Loucy (cell line): ENCODE data around the gene AGRN.

Experiments
- CTCF ChIP-seq: fragments of 200-600 bp; sonication (generic); conservative IDR thresholded peaks from 2 replicates; pipeline ENCODE4 v1.5.1; 2014; ENCODE audit warnings: mild to moderate bottlenecking, antibody characterized with exemption, low read length
- EZH2phosphoT487 ChIP-seq: fragments of 200-600 bp; IDR thresholded peaks from 2 replicates; pipeline ENCODE4 v1.6.1; 2018; ENCODE audit warnings: antibody characterized with exemption, mild to moderate bottlenecking, moderate library complexity, borderline replicate concordance

DNA sequence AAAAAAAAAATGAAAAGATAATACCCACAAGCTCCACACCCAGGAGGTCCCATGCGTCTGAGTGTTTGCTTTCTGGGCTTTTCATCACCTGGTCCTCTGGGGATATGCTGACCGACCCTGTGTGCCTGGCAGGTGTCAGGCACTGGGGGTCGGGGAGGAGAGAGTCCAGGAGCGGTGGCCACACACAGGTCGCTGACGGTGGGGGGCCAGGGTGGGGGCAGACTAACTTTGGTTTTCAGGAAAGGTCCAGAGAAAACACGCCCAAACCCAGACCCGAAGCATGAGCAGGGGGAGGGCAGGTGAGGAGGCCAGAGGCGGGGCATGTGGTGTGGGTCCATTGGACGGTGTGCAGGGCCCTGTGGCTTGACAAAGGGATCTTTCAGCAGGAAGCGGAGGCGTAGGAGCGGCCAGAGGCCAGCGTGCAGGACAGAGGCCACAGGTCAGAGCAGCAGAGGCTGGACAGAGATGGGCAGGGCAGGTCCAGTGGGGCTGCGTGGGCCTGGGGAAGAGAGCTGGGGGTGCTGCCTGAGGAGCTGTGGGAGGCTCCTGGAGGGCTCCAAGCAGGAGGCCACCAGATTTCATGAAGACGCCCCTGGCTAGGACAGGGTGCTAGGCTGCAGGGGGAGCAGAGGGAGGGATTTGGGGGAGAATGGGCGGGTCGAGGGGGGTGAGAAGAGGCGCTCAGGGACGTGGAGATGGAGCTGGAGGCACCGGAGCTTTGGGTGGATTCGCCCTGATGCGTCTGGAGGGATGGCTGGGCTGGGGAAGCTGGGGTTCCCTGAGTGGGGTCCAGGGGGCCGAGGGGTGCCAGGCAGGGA is 38.4 kb downstream of the AGRN start:
- TF ChIP-seq CTCF = no peak
- TF ChIP-seq EZH2phosphoT487 = no peak
